Dedifferentiated amniotic fluid mesenchymal stem cell (primary cell): ENCODE data around the gene RNF112.
A peak's percentile ranks its signal among the peaks of the same experiment; 100 is the strongest.

Source experiments
- DNase-seq: peaks from one replicate; pipeline ENCODE4 v3.0.0-alpha.2; 2016; ENCODE audit errors: extremely low spot score

RNF112 gene

GRCh38 chr17:19375732-19376131 lies 35.3 kb upstream of the RNF112 start:
- DNase-seq, result no peak

DNA sequence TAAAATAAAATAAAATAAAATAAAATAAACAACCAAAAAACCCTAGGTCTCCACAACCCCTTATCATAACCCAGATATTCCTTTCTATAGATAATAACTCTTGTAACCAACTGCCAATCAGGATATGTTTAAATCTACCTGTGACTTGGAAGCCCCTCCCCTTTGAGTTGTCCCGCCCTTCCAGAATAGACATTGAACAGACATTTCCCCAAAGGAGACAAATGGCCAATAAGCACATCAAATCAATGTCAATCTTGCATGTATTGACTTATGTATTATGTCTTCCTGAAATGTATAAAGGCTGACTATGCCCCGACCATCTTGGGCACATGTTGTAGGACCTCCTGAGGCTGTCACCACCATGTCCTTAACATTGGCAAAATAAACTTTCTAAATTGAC lies 34.2 kb upstream of the RNF112 start:
- DNase-seq, result no peak

GRCh38 chr17:19377602-19378415 lies 33.2 kb upstream of the RNF112 start:
- peak; percentile 98 for DNase-seq

- no peak for DNase-seq
These were observed 32.3 kb upstream of the RNF112 start, which contains the start of gene MAPK7 for GRCh38 chr17:19378416-19379360. Gene MAPK7 (plus strand): TSS chr17:19378498. CDS start chr17:19378901, 403 bp downstream.

DNA sequence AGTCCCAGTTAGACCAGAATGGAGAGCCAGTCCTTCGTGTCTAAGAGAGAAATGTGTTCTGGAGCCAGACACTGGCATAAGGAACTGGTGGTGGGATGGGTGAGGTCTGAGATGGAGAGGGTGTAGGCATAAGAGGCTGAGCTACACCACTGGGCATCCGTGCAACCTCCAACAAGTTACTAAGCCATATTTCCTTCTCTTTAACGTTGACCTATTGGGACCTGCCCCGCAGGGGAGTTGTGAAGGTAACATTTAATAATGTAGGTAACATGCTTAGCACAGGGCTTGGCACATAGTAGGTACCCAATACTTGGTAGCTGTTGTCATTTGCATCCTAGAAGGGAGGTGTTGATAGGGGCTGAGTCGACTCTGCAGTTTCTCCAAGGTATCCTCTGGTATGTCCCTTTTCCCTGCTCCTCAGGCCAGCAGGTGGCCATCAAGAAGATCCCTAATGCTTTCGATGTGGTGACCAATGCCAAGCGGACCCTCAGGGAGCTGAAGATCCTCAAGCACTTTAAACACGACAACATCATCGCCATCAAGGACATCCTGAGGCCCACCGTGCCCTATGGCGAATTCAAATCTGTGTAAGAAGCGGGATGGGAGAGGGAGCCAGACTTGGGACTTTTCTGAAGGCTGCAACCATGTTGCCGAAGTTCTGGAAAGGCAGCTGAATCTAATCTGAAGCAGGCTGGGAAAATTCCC lies 31.5 kb upstream of the RNF112 start:
- DNase-seq, result no peak

DNA sequence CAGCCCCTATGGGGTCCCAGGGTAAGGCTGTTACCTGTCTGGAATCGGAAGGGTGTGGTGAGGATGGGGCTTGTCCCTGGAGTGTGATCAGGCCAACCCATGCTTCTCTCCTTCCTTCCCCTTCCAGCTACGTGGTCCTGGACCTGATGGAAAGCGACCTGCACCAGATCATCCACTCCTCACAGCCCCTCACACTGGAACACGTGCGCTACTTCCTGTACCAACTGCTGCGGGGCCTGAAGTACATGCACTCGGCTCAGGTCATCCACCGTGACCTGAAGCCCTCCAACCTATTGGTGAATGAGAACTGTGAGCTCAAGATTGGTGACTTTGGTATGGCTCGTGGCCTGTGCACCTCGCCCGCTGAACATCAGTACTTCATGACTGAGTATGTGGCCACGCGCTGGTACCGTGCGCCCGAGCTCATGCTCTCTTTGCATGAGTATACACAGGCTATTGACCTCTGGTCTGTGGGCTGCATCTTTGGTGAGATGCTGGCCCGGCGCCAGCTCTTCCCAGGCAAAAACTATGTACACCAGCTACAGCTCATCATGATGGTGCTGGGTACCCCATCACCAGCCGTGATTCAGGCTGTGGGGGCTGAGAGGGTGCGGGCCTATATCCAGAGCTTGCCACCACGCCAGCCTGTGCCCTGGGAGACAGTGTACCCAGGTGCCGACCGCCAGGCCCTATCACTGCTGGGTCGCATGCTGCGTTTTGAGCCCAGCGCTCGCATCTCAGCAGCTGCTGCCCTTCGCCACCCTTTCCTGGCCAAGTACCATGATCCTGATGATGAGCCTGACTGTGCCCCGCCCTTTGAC lies 30.3 kb upstream of the RNF112 start:
- no peak for DNase-seq

GRCh38 chr17:19381361-19381740 lies 29.7 kb upstream of the RNF112 start:
- DNase-seq, result no peak

DNA sequence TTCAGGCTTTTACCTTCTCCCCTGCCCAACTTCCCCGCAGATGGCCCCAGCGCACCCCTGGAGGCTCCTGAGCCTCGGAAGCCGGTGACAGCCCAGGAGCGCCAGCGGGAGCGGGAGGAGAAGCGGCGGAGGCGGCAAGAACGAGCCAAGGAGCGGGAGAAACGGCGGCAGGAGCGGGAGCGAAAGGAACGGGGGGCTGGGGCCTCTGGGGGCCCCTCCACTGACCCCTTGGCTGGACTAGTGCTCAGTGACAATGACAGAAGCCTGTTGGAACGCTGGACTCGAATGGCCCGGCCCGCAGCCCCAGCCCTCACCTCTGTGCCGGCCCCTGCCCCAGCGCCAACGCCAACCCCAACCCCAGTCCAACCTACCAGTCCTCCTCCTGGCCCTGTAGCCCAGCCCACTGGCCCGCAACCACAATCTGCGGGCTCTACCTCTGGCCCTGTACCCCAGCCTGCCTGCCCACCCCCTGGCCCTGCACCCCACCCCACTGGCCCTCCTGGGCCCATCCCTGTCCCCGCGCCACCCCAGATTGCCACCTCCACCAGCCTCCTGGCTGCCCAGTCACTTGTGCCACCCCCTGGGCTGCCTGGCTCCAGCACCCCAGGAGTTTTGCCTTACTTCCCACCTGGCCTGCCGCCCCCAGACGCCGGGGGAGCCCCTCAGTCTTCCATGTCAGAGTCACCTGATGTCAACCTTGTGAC lies 29.1 kb upstream of the RNF112 start:
- no peak for DNase-seq

- no peak for DNase-seq
These were observed 28.2 kb upstream of the RNF112 start for GRCh38 chr17:19382531-19383444.

DNA sequence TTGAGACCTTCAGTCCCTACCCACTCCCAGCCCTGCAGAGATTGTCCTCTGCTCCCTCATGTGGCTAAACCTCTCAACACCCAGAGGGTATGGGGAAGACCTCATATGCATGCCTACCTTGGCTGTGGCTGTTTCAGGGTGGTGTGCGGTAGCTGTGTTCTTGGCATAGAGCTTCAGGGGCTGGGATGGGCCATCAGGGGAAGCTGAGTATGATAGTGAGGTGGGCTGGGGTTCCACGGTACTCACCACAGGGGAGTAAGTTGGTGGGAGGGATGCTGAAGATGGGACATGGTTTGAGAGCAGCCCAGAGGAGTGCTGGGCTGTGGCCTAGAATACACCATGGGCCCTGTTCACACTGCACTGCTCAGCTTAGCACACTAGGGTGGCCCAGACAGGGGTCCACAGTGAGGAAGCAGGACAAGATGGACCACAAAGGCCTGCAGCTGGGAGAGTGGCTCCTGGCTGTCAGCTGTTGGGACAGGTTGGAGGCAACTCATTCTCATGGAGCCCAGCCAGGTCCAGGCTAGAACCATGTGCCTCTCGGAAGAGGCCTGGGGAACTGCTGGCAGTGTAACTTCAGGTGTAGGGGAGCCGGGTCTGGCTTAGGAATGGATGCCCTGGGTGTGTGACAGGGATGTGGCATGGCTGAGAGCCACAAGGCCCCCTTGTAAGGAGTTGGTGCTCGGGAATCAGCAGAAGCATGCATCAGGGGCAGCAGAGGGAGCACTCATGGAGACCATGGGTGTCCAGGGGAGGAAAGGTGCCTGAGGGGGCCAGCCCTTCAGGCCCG lies 27.2 kb upstream of the RNF112 start:
- no peak for DNase-seq

- peak; percentile 86 for DNase-seq
These were observed 26.2 kb upstream of the RNF112 start for GRCh38 chr17:19384723-19385391.

DNA sequence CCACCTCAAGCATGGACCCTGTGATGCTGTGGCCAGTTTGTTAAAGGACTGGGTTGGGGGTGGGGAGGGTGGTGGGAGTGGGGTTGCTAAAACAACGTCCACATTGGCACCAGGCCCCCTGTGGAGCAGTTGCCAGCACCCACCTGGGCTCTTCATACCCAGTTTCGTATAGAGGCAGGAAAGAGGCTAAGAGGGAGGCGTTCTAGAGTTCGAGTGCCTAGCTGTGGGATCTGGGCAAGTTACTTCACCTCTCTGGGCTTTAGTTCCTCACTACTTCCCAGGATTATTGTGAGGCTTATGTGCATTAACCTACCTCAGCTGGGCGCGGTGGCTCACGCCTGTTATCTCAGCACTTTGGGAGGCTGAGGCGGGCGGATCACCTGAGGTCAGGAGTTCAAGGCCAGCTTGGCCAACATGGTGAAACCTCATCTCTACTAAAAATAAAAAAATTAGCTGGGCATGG lies 25.5 kb upstream of the RNF112 start:
- DNase-seq, result no peak

GRCh38 chr17:19386051-19386929 lies 24.7 kb upstream of the RNF112 start:
- DNase-seq, result peak; percentile 52

GRCh38 chr17:19386974-19387920 lies 23.8 kb upstream of the RNF112 start, which contains the start of gene MFAP4:
Gene MFAP4 (minus strand): TSS chr17:19387190. CDS start chr17:19387155, 35 bp downstream.
- DNase-seq, result peak; percentile 87

- DNase-seq, result peak; percentile 57
These were observed 23.0 kb upstream of the RNF112 start for GRCh38 chr17:19387921-19388521.
